Stimulated activated CD8-positive, alpha-beta memory T cell treated with anti-CD3 and anti-CD28 coated beads, Interleukin-7, amount 100 ng/mL, for 1 hour (primary cell): ENCODE data around the gene METTL13.

Source experiments
- DNase-seq, 2 donors: peaks; one replicate each; pipeline ENCODE4 v3.0.0-alpha.2; 2020; ENCODE audit warnings: low read depth in 2 of 2

METTL13 gene

DNA sequence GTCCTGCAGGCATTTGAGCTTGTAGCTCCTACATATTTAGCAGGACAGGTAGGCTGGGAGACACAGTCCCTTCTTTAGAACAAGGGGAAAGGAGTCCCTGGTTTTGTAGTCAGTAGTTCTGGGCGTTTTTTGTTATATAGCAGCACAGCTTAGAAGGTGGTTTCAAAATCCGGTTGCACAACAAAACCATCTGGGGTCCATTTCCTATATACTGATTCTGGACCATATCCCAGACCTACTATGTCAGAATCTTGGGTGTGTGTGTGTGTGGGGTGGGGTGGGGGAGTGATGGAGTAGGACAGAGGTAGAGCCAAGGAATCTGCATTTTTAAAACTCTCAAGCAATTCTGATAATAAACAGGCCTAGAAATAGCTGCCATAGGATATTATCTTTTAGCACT lies 21.6 kb downstream of the METTL13 start:
- DNase-seq, result no peak

DNA sequence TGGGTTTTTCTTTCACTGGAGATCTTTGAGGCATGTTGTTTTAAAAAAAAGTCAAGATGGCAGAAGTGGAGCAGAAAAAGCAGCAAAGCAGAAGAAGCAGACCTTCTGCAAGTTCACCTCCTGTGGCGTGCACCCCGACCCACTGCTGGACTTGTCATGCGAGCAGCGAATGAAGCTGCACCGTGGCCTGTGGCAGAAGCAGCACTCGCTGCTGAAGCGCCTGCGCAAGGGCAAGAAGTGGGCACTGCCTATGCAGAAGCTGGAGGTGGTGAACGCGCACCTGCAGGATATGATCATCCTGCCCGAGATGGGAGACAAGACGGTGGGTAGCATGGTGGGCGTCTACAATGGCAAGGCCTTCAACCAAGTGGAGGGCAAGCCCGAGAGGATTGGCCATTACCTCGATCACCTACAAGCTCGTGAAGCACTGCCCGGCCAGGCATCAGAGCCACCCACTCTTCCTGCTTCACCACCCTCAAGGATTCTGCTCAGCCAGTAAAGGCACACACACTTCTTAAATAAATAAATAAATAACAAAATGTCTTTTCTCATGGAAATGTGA lies 22.1 kb downstream of the METTL13 start:
- no peak for DNase-seq

DNA sequence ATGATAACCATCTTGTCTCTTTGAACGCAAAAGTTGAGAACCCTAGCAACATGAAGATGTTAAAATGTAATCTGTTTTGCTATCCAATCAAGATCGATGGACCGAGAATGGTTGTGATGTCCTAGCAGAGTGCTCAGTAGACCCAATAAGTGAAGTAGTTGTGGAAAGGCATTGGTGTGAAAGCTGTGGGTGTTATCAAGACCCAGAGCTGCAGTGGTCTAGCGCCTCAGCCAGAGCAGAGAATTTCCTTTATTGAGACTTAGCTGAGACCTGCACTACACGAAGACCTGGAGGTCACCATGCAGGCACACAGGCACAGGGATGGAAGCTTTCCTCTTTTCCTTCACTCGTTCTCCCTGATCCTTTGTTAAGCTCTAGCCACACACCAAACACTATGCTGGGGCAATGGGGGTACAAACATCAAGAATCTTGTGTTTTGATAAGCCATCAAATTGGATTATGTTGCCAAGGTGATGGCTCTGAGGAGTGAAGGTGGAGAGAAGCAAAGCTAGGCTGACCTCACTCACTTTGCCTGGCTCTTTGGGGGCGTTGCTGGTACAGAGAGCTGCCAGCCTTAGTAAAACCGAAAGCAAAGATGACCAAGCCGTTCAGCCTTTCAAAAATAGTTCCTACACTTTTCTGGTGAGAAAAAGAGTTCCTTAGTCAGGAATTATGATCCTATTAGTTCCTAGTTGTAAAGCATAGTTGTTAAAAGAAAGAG lies 24.1 kb downstream of the METTL13 start:
- no peak for DNase-seq

DNA sequence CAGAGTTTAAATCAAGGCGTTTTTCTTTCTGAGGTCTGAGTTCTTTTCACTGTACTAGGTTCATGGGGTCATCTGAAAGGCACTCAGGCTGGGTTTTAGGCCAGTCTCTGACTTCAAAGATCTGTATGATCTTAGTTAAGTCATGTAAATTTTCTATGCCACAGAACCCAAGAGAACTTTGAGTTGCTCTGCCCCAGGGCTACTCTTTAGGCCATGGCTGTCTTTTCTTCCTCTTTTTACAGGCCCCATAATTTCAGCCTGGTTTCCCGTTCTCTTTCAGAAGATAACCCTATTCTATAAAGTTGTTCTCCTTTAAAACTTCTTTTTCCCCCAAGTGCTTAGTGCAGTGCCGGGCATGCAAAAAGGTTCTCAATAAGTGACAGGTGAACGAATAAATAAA lies 26.1 kb downstream of the METTL13 start:
- DNase-seq, result no peak

DNA sequence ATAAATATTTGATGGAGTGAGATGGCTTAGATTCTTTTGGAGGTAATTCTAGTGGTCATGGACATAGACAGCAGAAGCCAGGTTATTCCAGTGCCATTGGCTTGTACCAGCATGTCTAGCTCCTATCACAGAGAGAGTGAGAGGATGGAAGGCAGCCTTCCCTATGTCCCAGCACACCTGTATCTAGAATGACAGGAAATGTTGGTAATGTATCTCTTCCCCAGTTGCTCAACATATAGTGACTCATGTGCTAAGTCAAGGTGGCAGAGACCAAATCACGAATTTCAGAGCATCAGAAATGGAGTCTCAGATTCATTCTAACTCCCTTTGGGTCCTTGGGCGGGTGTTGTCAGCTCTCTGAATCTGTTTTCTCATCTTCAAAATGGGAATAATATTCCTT lies 28.4 kb downstream of the METTL13 start:
- no peak for DNase-seq

DNA sequence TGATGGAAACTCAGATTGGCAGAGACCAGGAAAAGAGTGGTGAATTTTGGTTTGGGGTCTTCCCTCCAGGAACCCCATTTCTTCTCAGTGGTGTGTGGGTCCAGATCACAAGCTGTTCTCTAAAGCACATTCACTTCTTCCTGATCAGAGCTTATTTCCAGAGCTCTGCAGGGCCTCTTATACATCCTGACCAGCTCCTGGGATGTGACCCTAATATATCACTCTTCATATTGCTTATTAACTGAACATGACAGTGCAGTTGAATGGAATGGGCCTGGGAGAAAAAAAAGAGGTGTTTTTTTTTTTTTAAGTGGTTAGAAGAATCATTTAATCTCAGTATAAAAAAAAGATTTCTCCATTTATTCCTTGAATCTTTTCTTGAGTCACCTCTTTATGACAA lies 30.2 kb downstream of the METTL13 start:
- no peak for DNase-seq

DNA sequence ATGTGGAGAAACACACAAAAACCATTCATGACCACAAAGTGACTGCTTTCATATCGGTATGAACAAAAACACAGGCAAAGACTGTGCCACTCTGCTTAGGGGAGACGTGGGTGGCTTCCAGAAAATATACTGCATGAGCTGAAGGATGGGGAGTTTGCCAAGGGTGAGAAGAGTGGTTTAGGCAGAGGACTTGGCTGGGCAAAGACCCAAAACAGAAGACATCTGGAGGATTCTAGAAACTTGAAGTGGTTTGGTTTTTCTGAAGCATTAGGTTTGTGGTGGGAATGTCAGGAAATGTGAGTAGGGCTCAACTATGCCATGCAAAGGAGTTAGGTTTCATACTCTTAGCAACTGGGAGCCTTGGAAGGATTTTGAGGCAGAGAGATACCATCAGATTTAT lies 33.2 kb downstream of the METTL13 start:
- DNase-seq, result no peak

DNA sequence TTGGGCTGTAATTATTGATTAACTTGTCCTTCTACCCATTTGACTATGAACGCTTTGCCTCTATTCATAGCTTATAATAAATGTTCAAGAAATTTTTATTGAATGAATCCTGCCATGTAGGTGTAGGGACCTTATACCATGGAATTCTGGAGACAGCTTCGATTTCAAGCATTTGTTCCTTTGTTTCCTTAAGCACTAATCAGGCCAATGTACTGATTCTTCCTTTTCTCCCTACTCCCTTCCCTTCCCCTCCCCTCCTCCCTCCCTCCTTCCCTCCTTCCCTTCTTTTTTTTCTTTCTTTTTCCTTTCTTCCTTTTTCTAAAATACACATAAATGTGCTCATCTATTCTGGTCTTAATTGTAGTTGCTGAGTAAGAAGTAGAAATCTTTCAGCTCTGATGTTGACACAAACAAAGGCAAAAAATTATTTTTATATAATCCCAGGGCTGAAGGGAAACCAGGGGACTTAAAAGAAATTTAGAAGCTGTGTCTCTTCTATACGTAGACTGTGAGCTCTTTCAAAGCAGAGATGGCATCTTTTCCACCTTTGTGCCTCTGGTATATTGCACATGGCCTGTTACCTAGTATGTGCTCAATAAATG lies 34.9 kb downstream of the METTL13 start:
- DNase-seq, result no peak

DNA sequence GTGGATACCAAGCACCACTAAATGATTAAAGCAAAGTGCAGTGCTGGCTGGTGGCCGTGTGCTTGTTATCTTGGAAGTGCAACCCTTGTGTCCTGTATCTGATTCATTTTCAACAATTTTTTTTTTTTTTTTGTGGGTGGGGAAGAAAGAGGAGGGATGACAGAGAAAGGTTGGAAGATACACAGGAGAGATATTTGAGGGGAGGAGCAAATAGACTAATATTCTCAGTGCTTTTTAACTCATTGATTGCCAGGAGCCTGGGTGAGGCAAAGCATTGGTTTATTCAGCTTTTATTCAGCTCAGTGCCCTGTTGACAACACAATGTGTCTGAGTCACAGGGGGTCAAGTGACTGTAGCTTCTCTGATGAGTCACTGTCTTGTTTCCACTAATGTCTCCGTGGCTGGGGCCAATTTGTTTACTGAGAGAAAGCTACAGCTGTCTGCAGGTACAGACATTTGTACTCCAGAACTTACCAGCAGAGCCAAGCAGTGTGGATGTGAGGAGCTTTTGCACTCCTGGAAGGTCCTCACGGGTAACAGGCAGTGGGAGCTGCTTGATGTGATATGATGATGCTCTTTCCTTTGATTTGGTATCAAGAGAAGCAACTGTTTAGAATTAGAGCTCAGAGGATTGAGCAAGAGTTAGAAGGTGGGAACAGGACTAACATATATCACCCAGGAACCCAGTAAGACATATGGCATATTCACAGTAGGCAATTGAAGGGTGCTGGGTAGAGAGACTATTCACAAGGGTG lies 36.2 kb downstream of the METTL13 start:
- no peak for DNase-seq

DNA sequence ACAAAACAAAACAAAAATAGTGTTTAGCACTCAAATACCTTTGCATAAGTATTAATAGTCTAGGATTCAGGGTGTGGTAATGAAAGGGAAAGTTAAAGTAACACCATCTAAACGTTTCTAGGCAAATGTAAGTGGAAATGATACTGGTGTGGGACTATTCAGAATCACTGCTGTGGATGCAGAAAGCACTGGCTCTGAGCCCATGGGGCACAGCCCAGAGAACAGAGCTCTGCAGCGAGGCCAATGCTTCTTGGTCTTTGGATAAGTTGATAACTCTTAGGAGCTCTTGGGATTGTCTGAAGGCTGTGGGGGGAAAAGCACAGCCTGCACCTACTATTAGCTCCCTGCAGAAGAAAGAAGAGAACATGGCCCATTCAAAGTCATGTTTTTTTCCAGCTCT lies 38.5 kb downstream of the METTL13 start:
- no peak for DNase-seq

DNA sequence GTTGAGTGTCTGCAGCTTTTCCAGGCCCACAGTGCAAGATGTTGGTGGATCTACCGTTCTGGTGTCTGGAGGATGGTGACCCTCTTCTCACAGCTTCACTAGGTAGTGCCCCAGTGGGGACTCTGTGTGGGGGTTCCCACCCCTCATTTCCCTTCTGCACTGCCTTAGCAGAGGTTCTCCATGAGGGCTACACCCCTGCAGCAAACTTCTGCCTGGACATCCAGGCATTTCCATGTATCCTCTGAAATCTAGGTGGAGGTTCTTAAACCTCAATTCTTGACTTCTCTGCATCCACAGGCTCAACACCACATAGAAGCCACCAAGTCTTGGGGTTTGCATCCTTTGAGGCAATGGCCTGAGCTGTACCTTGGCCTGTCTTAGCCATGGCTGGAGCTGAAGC lies 45.5 kb downstream of the METTL13 start:
- DNase-seq, result no peak

DNA sequence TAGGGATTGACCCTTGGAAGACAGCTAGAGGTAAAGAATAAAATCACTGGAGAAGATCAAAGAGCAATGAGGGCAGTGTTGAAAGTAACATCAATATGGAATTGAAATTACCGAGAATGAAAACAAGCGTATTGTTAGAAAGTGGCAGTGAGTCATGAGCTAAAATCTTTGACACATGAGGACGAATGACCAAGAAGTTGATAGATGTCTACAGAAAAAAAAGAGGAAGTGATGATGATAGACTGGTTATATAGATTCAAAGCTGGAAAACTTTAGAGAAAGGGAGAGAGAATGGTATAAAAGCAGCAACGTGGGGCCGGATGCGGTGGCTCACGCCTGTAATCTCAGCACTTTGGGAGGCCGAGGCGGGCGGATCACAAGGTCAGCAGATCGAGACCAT lies 47.3 kb downstream of the METTL13 start:
- DNase-seq, result no peak

DNA sequence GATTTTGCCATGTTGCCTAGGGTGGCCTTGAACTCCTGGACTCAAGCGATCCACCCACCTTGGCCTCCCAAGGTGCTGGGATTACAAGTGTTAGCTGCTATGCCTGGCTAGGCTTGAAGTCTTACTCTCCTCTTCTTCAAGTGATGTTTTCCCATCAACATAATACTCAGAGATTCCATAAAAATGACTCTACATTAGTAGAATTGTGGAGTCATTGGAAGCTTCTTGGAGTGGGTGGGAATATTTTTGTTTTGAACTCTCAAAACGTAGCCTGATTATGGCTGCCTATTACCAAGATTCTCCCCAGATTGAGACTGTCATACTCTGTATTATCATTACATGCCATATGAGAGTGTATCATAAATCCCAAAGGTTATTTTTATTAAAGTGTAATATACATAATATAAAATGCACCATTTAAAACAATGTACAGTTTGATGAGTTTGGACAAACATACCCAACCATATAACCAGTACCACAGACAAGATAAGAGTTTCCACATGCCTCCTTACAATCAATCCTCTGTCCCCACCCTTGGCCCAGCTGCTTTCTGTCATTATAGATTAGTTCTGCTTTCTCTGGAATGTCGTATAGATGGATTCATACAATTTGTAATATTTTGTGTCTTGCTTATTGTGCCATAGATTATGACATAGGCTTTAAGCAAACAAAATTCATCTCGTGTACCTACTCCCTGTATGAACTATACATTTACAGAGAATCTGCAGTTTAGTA lies 51.8 kb downstream of the METTL13 start:
- DNase-seq, result no peak

DNA sequence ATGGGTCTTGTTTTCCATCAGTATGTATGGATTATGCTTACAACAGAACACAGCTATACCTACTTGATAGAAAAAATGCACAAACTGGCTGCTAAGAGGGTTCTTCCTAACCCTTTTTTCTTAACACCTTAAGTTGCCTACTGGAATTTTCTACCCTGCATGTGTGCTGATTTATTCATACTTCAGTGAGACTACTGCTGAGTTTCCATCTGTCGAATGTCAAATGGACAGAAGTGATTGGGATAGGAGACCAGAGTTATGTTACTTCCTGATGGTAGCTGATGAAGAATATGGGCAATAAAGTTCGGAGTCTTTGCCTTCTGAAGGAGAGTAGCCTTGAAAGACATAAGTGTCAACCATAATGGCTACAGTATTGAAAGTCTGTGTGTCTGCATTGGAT lies 53.4 kb downstream of the METTL13 start:
- DNase-seq, result no peak

DNA sequence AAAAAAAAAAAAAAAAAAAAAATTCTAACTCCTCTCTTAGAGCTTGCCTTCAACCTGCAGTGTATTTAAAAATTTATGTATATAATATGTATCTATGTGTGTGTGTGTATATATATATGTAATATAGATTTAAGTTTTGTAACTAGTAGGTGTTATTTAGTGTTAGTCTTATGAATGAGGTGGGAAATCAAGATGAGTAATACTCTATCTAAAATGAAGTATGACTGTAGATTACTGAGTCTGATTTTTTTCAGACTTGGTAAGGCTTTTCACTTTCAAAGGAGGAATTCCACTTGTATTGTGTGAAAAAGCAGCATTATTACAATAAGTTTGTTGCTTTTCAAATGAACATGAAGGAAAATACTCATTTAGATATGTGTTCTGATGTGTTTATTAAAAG lies 54.4 kb downstream of the METTL13 start:
- DNase-seq, result no peak

DNA sequence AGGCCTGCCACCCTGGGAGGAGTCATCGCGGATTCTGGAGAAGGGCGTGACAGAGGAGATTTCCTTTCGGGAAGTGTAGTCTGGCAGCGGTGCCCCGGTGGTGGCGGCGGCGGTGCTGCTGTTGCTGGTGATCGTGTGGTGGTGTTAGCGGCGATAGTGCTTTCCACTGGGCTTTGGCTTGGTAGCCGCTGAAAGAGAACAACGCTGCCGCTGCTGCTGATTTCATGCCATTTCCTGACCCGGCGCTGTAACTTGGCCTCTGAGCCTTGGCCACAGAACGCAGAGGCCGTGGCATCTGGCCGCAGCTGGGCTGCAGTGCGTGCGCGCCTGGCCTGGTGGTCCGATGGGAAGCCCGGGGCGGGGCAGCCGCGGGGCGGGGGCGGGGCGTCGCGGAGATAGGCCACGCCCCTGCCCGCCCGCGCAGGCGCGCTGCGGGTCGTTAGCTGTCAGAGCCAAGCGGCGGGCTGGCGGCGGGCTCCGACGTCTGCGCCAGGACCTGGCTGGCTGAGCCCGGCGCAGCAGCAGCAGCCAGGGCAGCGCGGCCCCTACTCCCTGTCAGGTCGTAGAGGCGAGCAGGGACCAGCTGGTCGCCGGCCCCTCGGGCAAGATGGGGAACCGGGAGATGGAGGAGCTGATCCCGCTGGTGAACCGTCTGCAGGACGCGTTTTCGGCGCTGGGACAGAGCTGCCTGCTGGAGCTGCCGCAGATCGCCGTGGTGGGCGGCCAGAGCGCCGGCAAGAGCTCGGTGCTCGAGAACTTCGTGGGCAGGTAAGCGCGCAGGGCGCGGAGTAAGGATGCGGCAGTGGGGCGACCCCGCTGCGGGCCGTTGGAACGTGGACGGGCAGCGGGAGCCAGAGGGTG lies 59.8 kb downstream of the METTL13 start, which contains the start of gene DNM3:
TSS of gene DNM3 (plus strand) at position 449 of the 861 bp plus-strand sequence. CDS start at position 608, 159 bp downstream.
- peak; percentile 53 to 57 for DNase-seq

DNA sequence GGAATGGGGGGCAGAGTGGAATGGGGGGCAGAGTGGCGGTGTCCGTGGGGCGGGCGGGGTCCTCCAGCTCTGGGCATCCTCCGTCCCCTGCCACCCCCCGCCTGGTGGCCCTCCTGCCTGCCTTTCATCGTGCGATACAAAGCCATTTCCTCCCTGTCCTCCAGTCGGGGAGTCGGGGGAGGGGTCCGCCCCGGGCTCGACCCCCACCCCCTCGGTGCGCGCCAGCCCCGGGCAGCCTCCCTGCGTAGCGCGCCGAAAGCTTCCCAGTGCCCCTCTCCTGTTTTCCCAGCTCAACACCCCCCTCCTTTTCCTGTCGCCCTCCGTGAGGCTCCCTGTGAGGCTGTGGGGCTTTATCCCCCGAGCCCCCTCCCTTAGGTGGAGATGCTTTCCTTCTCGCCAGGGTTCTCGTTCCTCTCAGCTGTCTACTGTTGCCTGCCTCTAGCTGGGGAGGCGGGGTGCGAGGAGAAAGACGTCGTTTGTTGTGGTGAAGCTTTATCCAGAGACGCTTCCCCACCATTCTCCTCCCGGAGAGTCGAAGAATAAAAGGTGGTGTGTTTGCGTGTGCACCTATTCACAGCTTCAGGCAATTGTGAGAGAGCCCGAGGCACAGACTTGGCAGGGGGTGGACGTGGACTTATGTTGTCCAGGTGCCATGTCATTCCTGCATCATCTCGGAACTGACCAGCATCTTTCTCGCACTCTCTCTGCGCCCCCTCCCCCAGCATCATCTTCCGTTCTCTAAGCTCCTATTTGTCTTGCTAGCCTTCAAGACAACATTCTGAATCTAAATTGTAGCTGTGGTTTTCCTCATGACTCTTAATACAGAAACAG lies 60.7 kb downstream of the METTL13 start:
- no peak for DNase-seq

DNA sequence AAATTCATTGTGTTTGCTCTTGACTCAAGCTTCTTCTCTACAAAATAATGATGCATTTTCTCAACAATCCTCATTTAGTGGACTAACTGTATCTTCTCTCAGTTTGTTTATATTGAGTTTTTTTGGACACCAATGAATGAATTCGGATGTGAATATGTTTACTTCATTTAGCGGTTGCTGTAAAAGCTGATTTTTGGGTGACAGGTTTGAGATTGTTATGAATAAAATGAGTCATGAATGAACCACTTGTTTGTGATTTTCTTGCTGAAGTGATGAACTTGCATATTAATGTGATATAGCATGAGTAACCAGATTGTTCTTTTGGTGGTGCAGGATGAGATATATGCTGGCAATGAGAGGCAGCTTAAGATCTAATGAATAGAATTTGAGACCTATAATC lies 62.9 kb downstream of the METTL13 start:
- no peak for DNase-seq

DNA sequence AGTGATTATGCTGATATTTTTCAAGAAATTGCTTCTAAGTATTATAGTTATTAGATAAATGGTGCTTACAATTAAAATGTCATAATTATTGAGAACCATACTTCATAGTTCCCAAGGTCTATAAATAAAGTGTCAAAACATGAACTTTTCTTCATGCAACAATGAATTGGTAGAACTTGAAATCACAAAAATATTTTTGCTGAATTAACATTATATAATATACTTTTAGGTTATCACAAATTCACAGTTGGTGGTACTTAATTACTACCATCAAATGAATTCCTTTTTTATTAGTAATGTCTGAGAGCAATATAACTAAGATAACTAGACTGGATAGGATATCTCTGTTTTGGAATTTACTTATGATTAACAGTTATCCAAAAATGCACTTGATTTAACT lies 64.5 kb downstream of the METTL13 start:
- DNase-seq, result no peak
